ENCODE data around the gene LRP8.

Gene LRP8

GRCh38 chr1:53276153-53276901, 51.5 kb downstream of the LRP8 start:
- no peaks in the 10 kb centered on the region for H3K4me1 ChIP-seq (ENCODE audit: insufficient read depth, low read length, poor library complexity, severe bottlenecking)
- H3K9me3 ChIP-seq (ENCODE audit: insufficient read depth, low read depth, low read length) = no peaks in the 10 kb centered on the region
- no peak overlapping the region for H3K9ac ChIP-seq (ENCODE audit: low read depth, low read length, poor library complexity, severe bottlenecking)
- no peak overlapping the region for H3K4me3 ChIP-seq (ENCODE audit: low read length, poor library complexity, severe bottlenecking)
- H3K4me2 ChIP-seq (ENCODE audit: low read depth, low read length, poor library complexity, severe bottlenecking) = no peak overlapping the region
- H2AFZ ChIP-seq (ENCODE audit: low read length) = no peak overlapping the region
- no peaks in the 10 kb centered on the region for H3K27me3 ChIP-seq (ENCODE audit: insufficient read depth, low read length, poor library complexity, severe bottlenecking)
- no peaks in the 10 kb centered on the region for H3K9me2 ChIP-seq (replicated peaks; ENCODE audit: low read depth, low read length)
- peaks cover 77% of the 10 kb centered on the region; the same call in 1 of the 2 replicates for H3K36me3 ChIP-seq (ENCODE audit: insufficient read depth, low read length)
- H3K79me2 ChIP-seq (ENCODE audit: insufficient read depth, low read length) = no peaks in the 10 kb centered on the region
- TF ChIP-seq EZH2phosphoT487 (IDR thresholded peaks at IDR 0.05; ENCODE audit: borderline replicate concordance) = no peak
- TF ChIP-seq, protein P1, sequence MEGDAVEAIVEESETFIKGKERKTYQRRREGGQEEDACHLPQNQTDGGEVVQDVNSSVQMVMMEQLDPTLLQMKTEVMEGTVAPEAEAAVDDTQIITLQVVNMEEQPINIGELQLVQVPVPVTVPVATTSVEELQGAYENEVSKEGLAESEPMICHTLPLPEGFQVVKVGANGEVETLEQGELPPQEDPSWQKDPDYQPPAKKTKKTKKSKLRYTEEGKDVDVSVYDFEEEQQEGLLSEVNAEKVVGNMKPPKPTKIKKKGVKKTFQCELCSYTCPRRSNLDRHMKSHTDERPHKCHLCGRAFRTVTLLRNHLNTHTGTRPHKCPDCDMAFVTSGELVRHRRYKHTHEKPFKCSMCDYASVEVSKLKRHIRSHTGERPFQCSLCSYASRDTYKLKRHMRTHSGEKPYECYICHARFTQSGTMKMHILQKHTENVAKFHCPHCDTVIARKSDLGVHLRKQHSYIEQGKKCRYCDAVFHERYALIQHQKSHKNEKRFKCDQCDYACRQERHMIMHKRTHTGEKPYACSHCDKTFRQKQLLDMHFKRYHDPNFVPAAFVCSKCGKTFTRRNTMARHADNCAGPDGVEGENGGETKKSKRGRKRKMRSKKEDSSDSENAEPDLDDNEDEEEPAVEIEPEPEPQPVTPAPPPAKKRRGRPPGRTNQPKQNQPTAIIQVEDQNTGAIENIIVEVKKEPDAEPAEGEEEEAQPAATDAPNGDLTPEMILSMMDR (conservative IDR thresholded peaks at IDR 0.05; ENCODE audit: low read length) = no peak
- H4K20me1 ChIP-seq (ENCODE audit: insufficient read depth, low read length, poor library complexity, severe bottlenecking) = no peaks in the 10 kb centered on the region
- H3F3A ChIP-seq (ENCODE audit: low read depth) = no peaks in the 10 kb centered on the region

GRCh38 chr1:53275566-53275965, 52.3 kb downstream of the LRP8 start:
- H3K36me3 ChIP-seq (ENCODE audit: insufficient read depth, low read length) = peaks cover 80% of the 10 kb centered on the region; the same call in 1 of the 2 replicates
- H4K20me1 ChIP-seq (ENCODE audit: insufficient read depth, low read length, poor library complexity, severe bottlenecking) = no peaks in the 10 kb centered on the region
- H2AFZ ChIP-seq (ENCODE audit: low read length) = no peak overlapping the region
- no peaks in the 10 kb centered on the region for H3K4me1 ChIP-seq (ENCODE audit: insufficient read depth, low read length, poor library complexity, severe bottlenecking)
- no peaks in the 10 kb centered on the region for H3K79me2 ChIP-seq (ENCODE audit: insufficient read depth, low read length)
- no peaks in the 10 kb centered on the region for H3K27me3 ChIP-seq (ENCODE audit: insufficient read depth, low read length, poor library complexity, severe bottlenecking)
- no peak overlapping the region for H3K4me3 ChIP-seq (ENCODE audit: low read length, poor library complexity, severe bottlenecking)
- H3K9me3 ChIP-seq (ENCODE audit: insufficient read depth, low read depth, low read length) = no peaks in the 10 kb centered on the region
- no peaks in the 10 kb centered on the region for H3F3A ChIP-seq (ENCODE audit: low read depth)
- no peaks in the 10 kb centered on the region for H3K9me2 ChIP-seq (replicated peaks; ENCODE audit: low read depth, low read length)
- no peak overlapping the region for H3K4me2 ChIP-seq (ENCODE audit: low read depth, low read length, poor library complexity, severe bottlenecking)
- TF ChIP-seq EZH2phosphoT487 (IDR thresholded peaks at IDR 0.05; ENCODE audit: borderline replicate concordance) = no peak
- TF ChIP-seq, protein P1 (conservative IDR thresholded peaks at IDR 0.05; ENCODE audit: low read length) = no peak
- no peak overlapping the region for H3K9ac ChIP-seq (ENCODE audit: low read depth, low read length, poor library complexity, severe bottlenecking)

DNA sequence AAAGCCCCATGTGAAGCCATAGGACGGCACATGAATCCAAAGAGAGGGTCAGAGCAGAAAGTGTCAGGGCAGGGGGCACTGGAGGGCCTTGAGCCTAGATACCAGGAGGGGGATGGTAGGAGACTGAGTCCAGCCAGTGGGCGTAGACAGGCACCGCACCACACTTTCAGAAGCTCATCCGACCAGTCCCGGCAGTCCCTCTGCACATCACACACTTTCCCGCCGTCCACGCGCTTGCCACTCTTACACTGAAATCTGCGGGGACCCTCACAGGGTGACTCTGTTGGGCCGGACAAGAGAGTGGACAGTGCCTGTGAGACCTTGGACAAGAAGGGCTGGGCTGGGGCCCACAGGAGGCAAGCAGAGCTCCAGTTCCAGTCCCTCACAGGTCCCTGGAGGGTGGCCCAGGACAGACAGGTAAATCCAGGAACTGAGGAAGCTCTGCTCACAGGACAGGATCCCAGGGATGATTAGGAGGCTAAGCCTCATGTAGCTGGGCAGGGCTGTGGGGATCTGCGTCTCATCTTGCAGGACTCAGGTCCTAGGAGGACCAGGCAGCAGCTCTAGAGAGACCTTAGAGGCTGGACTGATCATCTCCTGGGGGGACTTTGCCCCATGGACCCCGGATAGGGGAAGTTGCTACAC, 53.2 kb downstream of the LRP8 start:
- Histone ChIP-seq H3K36me3 (ENCODE audit: insufficient read depth, low read length) (peaks cover 80% of the 10 kb centered on the region; the same call in 1 of the 2 replicates), H3K9ac (ENCODE audit: low read depth, low read length, poor library complexity, severe bottlenecking) (no peak overlapping the region), H3K79me2 (ENCODE audit: insufficient read depth, low read length) (no peaks in the 10 kb centered on the region), H3K4me3 (ENCODE audit: low read length, poor library complexity, severe bottlenecking) (no peak overlapping the region), H3K4me1 (ENCODE audit: insufficient read depth, low read length, poor library complexity, severe bottlenecking) (no peaks in the 10 kb centered on the region), H3K27me3 (ENCODE audit: insufficient read depth, low read length, poor library complexity, severe bottlenecking) (no peaks in the 10 kb centered on the region), H3K9me2 (replicated peaks; ENCODE audit: low read depth, low read length) (no peaks in the 10 kb centered on the region), H2AFZ (ENCODE audit: low read length) (no peak overlapping the region), H3F3A (ENCODE audit: low read depth) (no peaks in the 10 kb centered on the region), H3K4me2 (ENCODE audit: low read depth, low read length, poor library complexity, severe bottlenecking) (no peak overlapping the region), H4K20me1 (ENCODE audit: insufficient read depth, low read length, poor library complexity, severe bottlenecking) (no peaks in the 10 kb centered on the region), H3K9me3 (ENCODE audit: insufficient read depth, low read depth, low read length) (no peaks in the 10 kb centered on the region)
- TF ChIP-seq, protein P1 (conservative IDR thresholded peaks at IDR 0.05; ENCODE audit: low read length) = no peak
- no peak for TF ChIP-seq EZH2phosphoT487 (IDR thresholded peaks at IDR 0.05; ENCODE audit: borderline replicate concordance)
